ENCODE measurements around the gene MMD2. TPM values are rescaled to one million over a fixed set of nuclear protein-coding genes. Genes with fewer than 3 reads are reported as not detected.

Gene MMD2
- total RNA-seq, 1 donor from 2014 or later = not detected

Other genes starting within 250 kb of the MMD2 start
- 70.7 and 75.6 TPM in 2 replicates for gene AP5Z1, start 183.6 kb downstream of the MMD2 start, total RNA-seq
- not detected in 2 replicates for gene PAPOLB, start 97.2 kb downstream of the MMD2 start, total RNA-seq
- gene RADIL, start 75.5 kb downstream of the MMD2 start, total RNA-seq = 0.22 and 0.86 TPM in 2 replicates
- gene RBAK, start 86.7 kb upstream of the MMD2 start, total RNA-seq = 11.9 and 12.0 TPM in 2 replicates
- gene WIPI2, start 231.0 kb upstream of the MMD2 start, total RNA-seq = 73.3 and 76.6 TPM in 2 replicates